B cell (primary cell): ENCODE data around the gene AMFR. TPM values are rescaled to one million over a fixed set of nuclear protein-coding genes. Genes with fewer than 3 reads are reported as not detected.

Source experiments
- ATAC-seq: fragments of 200-7000 bp; cut with Tn5 transposase; one replicate; pipeline ENCODE4 v1.10.0; 2021; ENCODE audit warnings: low read depth, mild to moderate bottlenecking, moderate number of reproducible peaks, moderate library complexity
- CTCF ChIA-PET: fragments of 350-600 bp; sonication (Branson Sonifier 250); formaldehyde crosslinking; loops from one replicate; lab custom pipeline; 2021; ENCODE audit warnings: antibody characterized with exemption, inconsistent platforms; lab: Charles Lee
- POLR2A ChIA-PET: fragments of 350-600 bp; sonication (Branson Sonifier 250); formaldehyde crosslinking; loops from one replicate; lab custom pipeline; 2021; ENCODE audit warnings: antibody characterized with exemption; lab: Charles Lee
- DNase-seq: peaks from one replicate; pipeline ENCODE4 v3.0.0; 2013
- H2AFZ ChIP-seq: 2 replicates; pipeline ENCODE4 v1.6.1; 2012; ENCODE audit warnings: mild to moderate bottlenecking, low read depth, low read length; ENCODE audit not compliant: insufficient read depth, poor library complexity, severe bottlenecking
- H3K27ac ChIP-seq, 2 donors: 1 replicate in 1 of 2; 2 replicates in 1 of 2; pipeline ENCODE4 v1.5.1; 2012 to 2013; ENCODE audit warnings: low read length in 2 of 2, mild to moderate bottlenecking in 2 of 2, moderate library complexity in 1 of 2
- H3K27me3 ChIP-seq, 4 experiments: fragments of 200-600 bp in 1 of 4; sonication (generic) in 1 of 4; replicated peaks in 1 of 4; 1 replicate in 2 of 4; 2 replicates in 2 of 4; pipeline versions ENCODE4 v1.6.1 to v1.7.0; 2013 to 2016; ENCODE audit warnings: low read length in 3 of 4, mild to moderate bottlenecking in 2 of 4, mixed read lengths in 1 of 4, moderate library complexity in 1 of 4; ENCODE audit not compliant: insufficient read depth in 4 of 4, control insufficient read depth in 3 of 4; ENCODE audit errors: control extremely low read depth in 1 of 4
- H3K36me3 ChIP-seq, 2 experiments: replicated peaks in 1 of 2; 1 replicate in 1 of 2; 2 replicates in 1 of 2; pipeline versions ENCODE4 v1.6.1 to v1.7.1; 2013; ENCODE audit warnings: low read length in 1 of 2; ENCODE audit not compliant: insufficient read depth in 2 of 2, control insufficient read depth in 1 of 2; ENCODE audit errors: control extremely low read depth in 1 of 2, extremely low read depth in 1 of 2
- H3K4me1 ChIP-seq, 2 donors: fragments of 200-600 bp in 1 of 2; sonication (generic) in 1 of 2; 1 replicate in 1 of 2; 2 replicates in 1 of 2; pipeline versions ENCODE4 v1.5.1 to v1.6.1; 2013 to 2017; ENCODE audit warnings: low read length in 2 of 2; ENCODE audit not compliant: control insufficient read depth in 2 of 2, insufficient read depth in 2 of 2
- H3K4me2 ChIP-seq: replicated peaks from 2 replicates; pipeline ENCODE3; 2012; ENCODE audit warnings: mild to moderate bottlenecking, low read depth, low read length; ENCODE audit not compliant: poor library complexity, severe bottlenecking
- H3K4me3 ChIP-seq, 5 experiments: fragments of 200-600 bp in 1 of 5; sonication (generic) in 1 of 5; 1 replicate in 3 of 5; 2 replicates in 2 of 5; pipeline versions ENCODE4 v1.5.1 to v1.7.0; 2011 to 2016; ENCODE audit warnings: low read length in 4 of 5, mild to moderate bottlenecking in 4 of 5, low read depth in 2 of 5, control low read depth in 1 of 5, moderate library complexity in 1 of 5; ENCODE audit not compliant: insufficient read depth in 1 of 5; ENCODE audit errors: control extremely low read depth in 1 of 5, extremely low read depth in 1 of 5
- H3K79me2 ChIP-seq: fragments of 200-600 bp; sonication (generic); one replicate; pipeline ENCODE4 v1.6.0; 2016; ENCODE audit warnings: low read length; ENCODE audit not compliant: control insufficient read depth, insufficient read depth
- H3K9ac ChIP-seq: fragments of 200-600 bp; sonication (generic); 2 replicates; pipeline ENCODE4 v1.6.1; 2017; ENCODE audit warnings: mild to moderate bottlenecking, low read length, moderate library complexity
- H3K9me3 ChIP-seq, 3 donors: one replicate each; pipeline versions ENCODE4 v1.6.1 to v1.7.1; 2013; ENCODE audit warnings: low read length in 2 of 3; ENCODE audit not compliant: control insufficient read depth in 2 of 3, insufficient read depth in 1 of 3; ENCODE audit errors: control extremely low read depth in 1 of 3
- H4K20me1 ChIP-seq: 2 replicates; pipeline ENCODE4 v1.6.0; 2012; ENCODE audit warnings: mild to moderate bottlenecking, low read length; ENCODE audit not compliant: insufficient read depth, control insufficient read depth, poor library complexity, severe bottlenecking
- H3K27ac Mint-ChIP-seq: one replicate; pipeline ENCODE4 v1.8.0; 2021; ENCODE audit warnings: mixed read lengths
- H3K27me3 Mint-ChIP-seq: one replicate; pipeline ENCODE4 v1.8.0; 2021; ENCODE audit warnings: mixed read lengths
- H3K4me1 Mint-ChIP-seq: one replicate; pipeline ENCODE4 v1.8.0; 2021; ENCODE audit warnings: mixed read lengths
- H3K4me3 Mint-ChIP-seq: one replicate; pipeline ENCODE4 v1.8.0; 2021; ENCODE audit warnings: mixed read lengths
- H3K9me3 Mint-ChIP-seq: one replicate; pipeline ENCODE4 v1.8.0; 2022; ENCODE audit warnings: mixed read lengths; ENCODE audit not compliant: insufficient read depth
- EZH2 ChIP-seq: IDR thresholded peaks from 2 replicates; pipeline ENCODE4 v1.6.1; 2012; ENCODE audit warnings: borderline replicate concordance, low read depth, mild to moderate bottlenecking, moderate library complexity, low read length; ENCODE audit not compliant: insufficient read depth, poor library complexity, severe bottlenecking
- WGBS: methylation state at CpG from one replicate; pipeline ENCODE4 v1.1.5; 2013; ENCODE audit warnings: missing lambda C conversion rate; ENCODE audit not compliant: insufficient coverage; 5-methylcytosine and 5-hydroxymethylcytosine counted together
- intact Hi-C: fragments of 100-400 bp; cut with micrococcal nuclease; formaldehyde crosslinking; loops from one replicate; pipeline ENCODE4 v1.10.0; 2022
- polyA plus RNA-seq: library from polyadenylated mRNA; depleted of rRNA; stranded (reverse); fragments of >200 nt; gene quantifications from 2 replicates; pipeline ENCODE4 v1.2.3, GENCODE V29; 2012
- total RNA-seq, 2 donors: library from RNA; stranded (reverse); fragments of 120-200 nt in 1 of 2; gene quantifications; 1 replicate in 1 of 2; 2 replicates in 1 of 2; pipeline versions ENCODE4 v1.2.3 to v1.2.4, GENCODE V29; 2013 to 2022
- TF ChIP-seq, protein P1 (sequence below): fragments of 200-600 bp; IDR thresholded peaks from one replicate; pipeline ENCODE4 v1.8.0; 2022; ENCODE audit warnings: antibody characterized with exemption, mild to moderate bottlenecking

Gene AMFR
- total and polyA plus RNA-seq, 2 donors (not counting 1 experiment from before 2014, with no cell fraction given) = 118 to 225 TPM

DNA sequence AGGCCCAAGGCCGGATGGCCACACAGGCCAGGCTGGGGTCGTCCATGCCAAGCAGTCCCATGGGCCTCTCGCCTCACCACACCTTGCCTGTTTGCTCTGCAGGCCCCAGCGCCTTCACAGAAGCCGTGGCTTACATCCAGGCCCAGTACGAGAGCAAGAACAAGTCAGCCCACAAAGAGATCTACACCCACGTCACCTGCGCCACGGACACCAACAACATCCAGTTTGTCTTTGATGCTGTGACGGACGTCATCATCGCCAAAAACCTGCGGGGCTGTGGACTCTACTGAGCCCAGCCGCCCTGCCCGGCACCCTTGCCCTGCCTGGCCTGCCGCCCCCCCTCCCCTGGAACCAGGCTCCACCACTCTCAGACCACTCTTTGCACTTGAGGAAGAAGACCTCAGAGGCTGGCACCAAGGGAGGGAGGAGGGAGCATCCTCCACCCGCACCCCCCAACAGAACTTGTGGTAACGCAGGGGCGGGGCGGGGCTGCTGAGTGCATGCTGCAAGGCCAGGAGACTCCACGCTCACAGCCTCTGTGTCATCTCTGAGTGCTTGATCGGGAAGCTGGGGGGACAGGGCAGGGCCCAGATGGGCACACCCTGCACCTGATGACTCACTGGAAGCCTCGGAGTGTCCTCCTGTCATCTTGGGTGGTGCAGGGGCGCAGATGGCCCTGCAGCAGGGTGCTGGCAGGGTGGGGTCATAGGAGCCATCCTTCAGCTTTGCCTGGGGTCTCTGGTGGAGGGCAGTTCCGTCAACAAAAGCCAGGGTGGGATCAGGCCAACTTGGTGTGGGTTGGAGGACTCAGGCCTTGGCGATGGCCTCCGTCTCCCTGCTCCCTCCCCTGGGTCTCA is 81.5 kb downstream of the AMFR start:
- ATAC-seq (no peak), DNase-seq (no peak)
- Mint-ChIP-seq H3K4me1 (no peaks in the 10 kb centered on the region), H3K27ac (no peak overlapping the region), H3K4me3 (no peak overlapping the region), H3K27me3 (no peaks in the 10 kb centered on the region), H3K9me3 (no peaks in the 10 kb centered on the region)
- H3K4me2 ChIP-seq = no peak overlapping the region
- no peak overlapping the region for H2AFZ ChIP-seq
- ChIA-PET POLR2A (no interaction called here), CTCF (no interaction called here)
- H3K4me3 ChIP-seq = no peak overlapping the region
- H3K4me1 ChIP-seq = no peaks in the 10 kb centered on the region
- no peaks in the 10 kb centered on the region for H3K9me3 ChIP-seq
- no peaks in the 10 kb centered on the region for H4K20me1 ChIP-seq
- 93% methylated on average over 26 of the region's 27 CpGs for WGBS
- H3K9ac ChIP-seq = no peak overlapping the region
- no peaks in the 10 kb centered on the region for H3K27me3 ChIP-seq
- no peaks in the 10 kb centered on the region for H3K36me3 ChIP-seq
- TF ChIP-seq, protein P1, sequence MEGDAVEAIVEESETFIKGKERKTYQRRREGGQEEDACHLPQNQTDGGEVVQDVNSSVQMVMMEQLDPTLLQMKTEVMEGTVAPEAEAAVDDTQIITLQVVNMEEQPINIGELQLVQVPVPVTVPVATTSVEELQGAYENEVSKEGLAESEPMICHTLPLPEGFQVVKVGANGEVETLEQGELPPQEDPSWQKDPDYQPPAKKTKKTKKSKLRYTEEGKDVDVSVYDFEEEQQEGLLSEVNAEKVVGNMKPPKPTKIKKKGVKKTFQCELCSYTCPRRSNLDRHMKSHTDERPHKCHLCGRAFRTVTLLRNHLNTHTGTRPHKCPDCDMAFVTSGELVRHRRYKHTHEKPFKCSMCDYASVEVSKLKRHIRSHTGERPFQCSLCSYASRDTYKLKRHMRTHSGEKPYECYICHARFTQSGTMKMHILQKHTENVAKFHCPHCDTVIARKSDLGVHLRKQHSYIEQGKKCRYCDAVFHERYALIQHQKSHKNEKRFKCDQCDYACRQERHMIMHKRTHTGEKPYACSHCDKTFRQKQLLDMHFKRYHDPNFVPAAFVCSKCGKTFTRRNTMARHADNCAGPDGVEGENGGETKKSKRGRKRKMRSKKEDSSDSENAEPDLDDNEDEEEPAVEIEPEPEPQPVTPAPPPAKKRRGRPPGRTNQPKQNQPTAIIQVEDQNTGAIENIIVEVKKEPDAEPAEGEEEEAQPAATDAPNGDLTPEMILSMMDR = no peak
- no peak for TF ChIP-seq EZH2
- H3K79me2 ChIP-seq = no peaks in the 10 kb centered on the region
- no peak overlapping the region for H3K27ac ChIP-seq
- intact Hi-C loops = no loop called here

DNA sequence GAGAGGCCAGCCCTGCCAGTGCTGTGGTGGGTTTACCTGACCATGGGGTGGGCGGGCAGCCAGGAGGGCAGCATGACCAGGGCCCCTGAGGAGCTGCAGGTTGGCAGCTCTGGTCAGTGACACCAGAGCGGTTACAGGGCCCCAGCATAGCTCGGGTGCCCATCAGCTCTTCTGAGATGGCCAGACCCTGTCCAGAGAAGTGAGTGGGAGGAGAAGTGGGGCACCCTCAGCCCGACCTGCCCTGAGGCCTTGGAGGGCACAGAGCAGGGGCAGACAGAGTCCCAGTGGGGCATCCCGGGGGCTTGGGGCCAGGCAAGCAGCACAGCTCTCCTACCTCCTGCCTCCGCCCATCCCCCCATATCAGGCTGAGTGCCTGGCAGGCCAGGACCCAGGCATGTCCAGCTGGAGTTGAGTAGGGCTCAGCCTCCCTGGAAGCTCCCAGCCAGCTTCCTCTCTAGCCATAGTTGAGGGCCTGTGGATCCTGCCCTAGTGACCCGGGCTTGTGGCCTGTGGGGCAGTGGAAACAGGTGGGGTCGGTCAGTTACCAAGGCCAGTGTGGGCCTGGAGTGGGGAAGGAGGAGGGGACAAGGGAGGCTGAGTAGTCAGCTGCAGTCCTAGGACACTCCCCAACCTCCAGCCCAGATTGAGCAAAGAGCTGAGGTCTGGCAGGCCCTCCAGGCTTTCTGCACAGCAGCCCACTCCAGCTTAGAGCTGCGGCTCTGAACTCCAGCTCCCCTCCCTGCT is 83.5 kb downstream of the AMFR start:
- no peak overlapping the region for H3K27ac ChIP-seq
- H3K4me1 Mint-ChIP-seq = no peaks in the 10 kb centered on the region
- H3K9ac ChIP-seq = no peak overlapping the region
- WGBS = 88% methylated on average over 6 of the region's 9 CpGs
- no peak overlapping the region for H3K4me3 ChIP-seq
- ATAC-seq (no peak), DNase-seq (no peak)
- TF ChIP-seq EZH2 = no peak
- TF ChIP-seq, protein P1 = no peak
- H3K9me3 ChIP-seq = no peaks in the 10 kb centered on the region
- H3K27me3 ChIP-seq = no peaks in the 10 kb centered on the region
- CTCF ChIA-PET = interaction anchor here (0.8 kb wide), 1 partner anchor 15 kb away, joined by 3 read pairs; no protein-coding TSS in a partner anchor
- no peaks in the 10 kb centered on the region for H3K4me1 ChIP-seq
- H3K79me2 ChIP-seq = no peaks in the 10 kb centered on the region
- no peaks in the 10 kb centered on the region for H3K27me3 Mint-ChIP-seq
- H3K36me3 ChIP-seq = no peaks in the 10 kb centered on the region
- H4K20me1 ChIP-seq = no peaks in the 10 kb centered on the region
- no peak overlapping the region for H3K4me2 ChIP-seq
- intact Hi-C loops = no loop called here
- no peaks in the 10 kb centered on the region for H3K9me3 Mint-ChIP-seq
- H3K4me3 Mint-ChIP-seq = no peak overlapping the region
- H3K27ac Mint-ChIP-seq = no peak overlapping the region
- no peak overlapping the region for H2AFZ ChIP-seq
- POLR2A ChIA-PET = no interaction called here
